ENCODE data around the gene TRPV2.
"Not testable (repeated sequence)": the region's sequence is repeated elsewhere in the genome, so short reads cannot be mapped to it uniquely, and the experiment has no call there.

The TRPV2 gene

DNA sequence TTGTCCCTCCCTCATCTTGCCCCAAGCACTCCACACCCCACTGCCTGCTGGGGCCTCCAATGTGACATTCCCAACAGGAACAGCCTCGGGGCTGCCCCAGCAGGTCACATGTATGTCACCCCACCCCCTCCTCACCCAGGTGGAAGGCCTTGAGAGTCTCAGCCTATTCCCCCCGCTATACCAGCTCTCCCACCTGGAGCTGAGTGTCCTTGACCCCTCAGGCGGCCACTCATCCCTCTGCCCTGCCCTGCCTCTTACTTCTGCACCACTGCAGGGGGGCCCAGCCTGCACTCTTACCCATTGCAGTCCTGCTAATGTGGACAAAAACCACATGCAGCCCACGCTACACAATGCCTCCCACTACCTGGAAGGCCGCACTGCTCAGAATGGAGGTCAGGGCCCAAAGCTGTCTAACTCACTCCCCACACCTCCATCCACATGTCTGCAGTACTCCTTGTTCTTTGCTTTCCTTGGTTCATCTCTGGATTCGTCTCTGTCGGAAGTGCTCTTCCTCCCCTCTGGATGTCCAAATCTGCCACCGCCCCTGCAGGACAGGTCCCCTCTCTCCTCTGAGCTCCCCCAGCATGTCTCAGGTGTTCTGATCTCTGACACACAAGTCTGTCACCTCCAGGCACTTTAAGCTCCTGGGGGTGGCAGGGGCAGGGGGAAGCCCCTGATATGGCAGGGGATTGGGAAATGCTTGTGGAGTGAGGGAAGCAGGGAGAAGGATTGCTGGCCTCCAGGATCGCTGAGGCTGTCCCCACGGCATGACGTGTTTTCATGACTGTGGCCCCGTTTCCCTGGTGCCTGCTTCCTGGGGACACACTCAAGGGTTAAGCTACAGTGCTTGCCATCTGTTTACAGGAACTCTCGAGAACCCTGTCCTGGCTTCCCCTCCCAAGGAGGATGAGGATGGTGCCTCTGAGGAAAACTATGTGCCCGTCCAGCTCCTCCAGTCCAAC, 20.8 kb downstream of the TRPV2 start:
- DNase-seq (ENCODE audit: low spot score) = no peak

- no peak for DNase-seq (ENCODE audit: low spot score)
Measured at GRCh38 chr17:16437083-16437482, 21.7 kb downstream of the TRPV2 start.

GRCh38 chr17:16438173-16438556, 22.8 kb downstream of the TRPV2 start:
- DNase-seq (ENCODE audit: low spot score) = no peak

- peak; percentile 100 for DNase-seq (ENCODE audit: low spot score)
Measured at GRCh38 chr17:16438557-16439302, 23.4 kb downstream of the TRPV2 start.

DNA sequence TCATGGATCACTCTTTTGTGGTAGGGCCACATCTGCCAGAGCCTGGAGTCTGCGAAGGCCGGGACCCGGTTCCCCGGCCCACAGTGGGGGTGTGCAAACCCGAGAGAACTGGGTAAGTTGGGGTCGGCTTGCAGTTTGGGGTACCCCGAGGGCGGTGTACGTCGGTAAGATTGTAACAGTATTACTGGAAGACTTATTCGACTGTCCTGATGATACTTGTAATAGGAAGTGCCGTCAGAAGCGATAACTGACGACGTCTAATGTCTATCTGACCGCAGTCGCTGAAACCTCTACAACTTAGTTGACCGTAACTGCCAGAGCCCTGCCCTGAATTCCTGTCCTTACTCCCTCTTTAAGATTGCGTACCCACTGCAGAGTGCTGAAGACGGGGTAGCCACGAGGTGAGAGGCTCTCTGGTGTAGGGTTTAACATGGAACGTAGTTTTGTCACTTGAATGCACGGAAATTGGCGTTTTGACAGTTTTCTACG, 24.0 kb downstream of the TRPV2 start:
- DNase-seq (ENCODE audit: low spot score) = no peak

DNA sequence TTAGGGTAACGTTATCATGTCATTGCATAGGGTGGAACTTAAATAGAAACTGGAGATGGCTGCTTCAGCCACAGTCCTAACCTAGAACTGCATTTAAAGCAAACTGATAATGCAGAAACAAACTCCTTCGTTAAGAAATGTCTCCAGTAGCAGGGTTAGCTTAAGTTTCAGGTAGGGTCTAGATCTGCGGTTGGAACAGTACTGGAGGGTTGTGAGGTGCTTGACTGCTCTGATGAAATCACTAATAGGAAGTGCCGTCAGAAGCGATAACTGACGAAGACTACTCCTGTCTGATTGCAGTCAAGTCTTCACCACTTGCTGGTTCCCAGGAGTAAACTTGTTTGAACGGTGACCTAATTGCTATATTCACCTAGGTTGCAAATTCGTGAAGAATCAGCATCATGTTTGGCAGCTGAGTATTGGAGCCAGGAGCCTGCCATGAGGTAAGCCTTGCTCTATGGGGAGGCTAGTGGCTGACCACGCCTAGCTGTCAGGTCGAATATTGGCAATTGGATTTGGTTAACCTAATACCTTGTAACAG, 24.5 kb downstream of the TRPV2 start:
- no peak for DNase-seq (ENCODE audit: low spot score)

DNA sequence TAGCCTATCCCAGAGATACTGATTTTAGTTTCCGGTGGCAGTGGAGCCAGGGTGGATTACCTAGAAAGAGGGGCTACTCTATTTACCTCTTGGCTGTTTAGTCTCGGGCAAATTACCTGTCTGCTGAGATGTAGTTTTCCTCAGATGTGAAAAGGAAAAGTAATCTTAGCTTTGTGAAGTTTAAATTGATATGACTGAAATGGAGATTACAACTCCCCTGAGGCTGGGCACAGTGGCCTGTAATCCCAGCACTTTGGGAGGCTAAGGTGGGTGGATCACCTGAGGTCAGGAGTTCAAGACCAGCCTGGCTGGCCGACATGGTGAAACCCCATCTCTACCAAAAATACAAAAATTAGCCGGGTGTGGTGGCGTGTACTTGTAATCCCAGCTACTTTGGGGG, 25.0 kb downstream of the TRPV2 start:
- DNase-seq (ENCODE audit: low spot score) = not testable (repeated sequence)

DNA sequence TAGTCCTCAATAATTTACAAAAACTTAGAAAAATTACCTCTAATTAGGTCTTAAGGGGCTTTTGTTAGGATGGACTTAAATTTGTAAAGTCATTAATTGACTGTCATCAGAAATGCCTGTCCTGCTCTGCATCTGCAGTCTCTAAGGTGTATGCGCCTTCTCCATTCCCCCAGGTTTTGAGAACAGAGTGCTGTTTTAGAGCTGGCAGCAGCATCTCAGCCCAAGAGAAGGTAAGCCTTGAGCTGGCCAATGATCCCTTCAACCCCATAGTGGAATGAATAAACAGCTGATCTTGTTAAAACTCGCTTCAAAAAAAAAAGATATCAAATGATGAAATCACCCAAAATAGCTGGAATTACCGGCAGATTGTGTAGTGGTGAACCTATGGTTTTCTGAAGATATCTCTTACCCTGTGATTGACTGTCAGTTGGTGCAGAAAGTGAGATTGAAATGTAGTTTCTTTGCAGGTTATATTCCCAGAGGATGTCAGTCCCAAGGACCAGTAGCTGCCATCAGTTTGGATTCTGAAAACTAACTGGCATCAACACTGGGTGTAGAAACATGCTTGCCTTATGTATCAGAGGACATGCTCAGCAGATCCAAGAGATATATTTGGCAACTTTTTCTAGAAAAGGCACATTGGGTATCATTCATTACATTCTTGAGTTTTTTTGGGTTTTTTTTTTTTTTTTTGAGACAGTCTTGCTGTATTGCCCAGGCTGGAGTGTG, 25.7 kb downstream of the TRPV2 start:
- no peak for DNase-seq (ENCODE audit: low spot score)

DNA sequence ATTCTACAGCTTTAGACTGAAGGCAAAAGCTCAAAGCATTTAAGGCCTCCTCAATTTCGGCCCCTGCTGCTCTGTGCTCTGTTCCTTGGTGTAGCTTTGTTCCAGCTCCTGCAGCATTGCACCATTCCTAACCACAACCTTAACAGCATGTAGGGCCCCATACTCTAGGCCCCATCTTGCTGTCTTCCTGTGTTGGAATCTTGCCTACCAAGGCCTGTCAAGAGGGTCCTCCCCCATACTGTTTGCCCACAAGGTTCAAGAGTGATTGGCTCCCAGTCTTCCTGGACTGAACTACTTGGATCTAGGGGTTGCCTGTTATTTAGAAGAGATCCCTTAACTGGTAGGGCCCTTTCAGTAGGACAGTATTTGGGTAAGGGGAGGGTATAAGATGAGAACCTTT, 26.8 kb downstream of the TRPV2 start:
- DNase-seq (ENCODE audit: low spot score) = no peak

DNA sequence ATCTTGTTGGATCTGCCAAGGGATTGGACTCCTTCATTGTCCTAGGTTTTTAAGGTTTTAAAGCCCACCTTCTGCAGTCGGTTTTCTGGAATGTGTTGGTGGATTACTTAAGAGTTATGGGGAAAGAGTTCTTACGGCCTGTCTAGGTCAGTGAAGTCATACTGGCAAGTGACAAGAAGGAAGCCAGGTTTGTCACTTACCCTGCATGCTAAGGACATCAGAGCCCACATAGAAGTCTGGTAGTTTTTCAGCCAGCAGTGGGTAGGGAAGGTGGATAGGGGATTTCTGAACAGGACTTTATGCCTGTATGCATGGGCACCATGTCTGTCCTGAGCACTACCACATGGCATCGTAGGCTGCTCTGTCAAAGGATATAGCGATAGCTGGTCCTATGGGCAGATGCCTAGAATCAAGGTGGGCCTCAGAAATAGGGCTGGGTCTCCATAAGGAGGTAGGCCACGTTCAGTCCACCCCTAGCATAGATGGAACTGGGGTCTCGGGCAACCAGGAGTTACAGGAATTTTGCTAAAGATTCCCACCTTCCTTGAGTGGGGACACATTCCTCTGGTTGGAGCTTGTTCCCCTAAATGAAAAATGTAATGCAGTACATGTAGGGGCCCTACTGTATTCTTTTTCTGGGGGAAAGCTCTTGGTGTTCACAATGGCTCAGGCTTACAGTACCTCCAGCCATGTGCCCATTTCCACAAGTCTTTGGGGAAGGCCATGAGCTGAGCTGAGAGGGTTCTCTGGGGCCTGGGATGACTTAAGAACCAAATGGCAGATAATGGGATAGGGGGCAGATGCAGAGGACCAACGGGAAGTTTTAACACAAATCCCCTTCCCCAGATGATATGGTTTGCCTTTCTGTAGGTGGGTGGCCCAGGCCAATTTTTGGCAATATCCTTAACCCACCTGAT, 27.5 kb downstream of the TRPV2 start:
- DNase-seq (ENCODE audit: low spot score) = no peak

DNA sequence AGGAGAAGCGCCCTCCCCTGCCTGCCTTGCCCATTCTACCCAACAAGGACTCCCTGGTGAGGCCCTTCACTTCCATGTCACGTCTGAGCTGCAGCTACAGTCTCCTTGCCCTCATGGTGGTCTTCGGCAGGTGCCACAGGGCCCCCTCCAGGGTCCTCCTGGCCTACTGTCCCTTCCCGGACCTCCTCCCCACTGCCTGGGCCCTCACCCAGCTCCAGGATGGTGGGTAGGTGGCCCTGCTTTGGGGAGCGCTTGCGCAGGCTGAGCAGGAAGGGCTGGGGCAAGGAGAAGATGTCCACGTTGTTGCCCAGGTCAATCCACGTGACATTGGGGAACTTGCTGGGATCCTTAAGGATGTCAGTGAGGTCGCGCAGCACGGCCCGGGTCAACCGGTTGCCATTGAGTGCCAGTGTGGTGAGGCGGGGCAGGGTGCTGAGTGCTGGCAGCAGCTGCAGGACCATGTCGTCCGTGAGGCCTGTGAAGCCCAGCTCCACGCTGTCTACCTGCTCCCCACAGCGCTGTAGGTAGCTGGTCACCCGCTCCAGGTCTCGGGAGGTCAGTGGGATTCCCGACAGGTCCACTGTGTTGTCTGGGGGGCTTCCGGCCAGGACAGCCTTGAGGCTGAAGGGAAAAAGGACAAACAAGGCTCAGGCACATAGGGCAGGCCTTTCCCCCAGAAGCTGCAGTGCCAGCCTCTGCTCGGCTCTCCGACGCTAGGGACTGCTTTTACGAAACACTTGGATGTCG, 28.3 kb downstream of the TRPV2 start:
- no peak for DNase-seq (ENCODE audit: low spot score)

DNA sequence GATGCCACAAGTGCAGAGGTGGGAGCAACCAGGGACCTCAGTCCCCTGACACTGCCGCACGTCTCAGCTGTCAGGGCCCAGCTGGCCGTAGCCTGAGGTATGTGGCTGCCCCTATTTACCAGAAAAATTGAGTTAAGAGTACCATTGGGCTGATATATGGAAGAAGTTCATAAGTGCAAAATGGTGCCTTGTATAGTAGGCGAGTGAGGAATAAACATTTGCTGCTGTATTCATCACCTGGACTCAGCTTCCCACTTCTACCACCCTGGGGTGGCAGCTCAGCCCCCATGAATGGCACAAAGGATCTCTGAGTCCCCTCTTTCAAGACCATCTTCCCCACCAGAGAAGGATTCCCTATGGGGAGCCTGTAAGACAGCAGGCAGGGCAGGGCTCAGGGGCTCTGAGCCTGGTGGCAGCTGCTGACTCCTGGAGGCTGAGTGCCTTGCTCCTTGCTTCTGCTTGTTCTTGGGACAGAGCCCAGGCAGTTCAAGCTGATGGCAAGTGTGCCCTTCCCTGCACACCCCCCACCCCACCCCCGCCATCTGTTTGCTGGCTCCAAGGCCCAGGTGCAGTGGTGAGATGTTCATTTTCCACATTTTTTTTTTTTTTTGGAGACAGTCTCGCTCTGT, 29.0 kb downstream of the TRPV2 start:
- no peak for DNase-seq (ENCODE audit: low spot score)

DNA sequence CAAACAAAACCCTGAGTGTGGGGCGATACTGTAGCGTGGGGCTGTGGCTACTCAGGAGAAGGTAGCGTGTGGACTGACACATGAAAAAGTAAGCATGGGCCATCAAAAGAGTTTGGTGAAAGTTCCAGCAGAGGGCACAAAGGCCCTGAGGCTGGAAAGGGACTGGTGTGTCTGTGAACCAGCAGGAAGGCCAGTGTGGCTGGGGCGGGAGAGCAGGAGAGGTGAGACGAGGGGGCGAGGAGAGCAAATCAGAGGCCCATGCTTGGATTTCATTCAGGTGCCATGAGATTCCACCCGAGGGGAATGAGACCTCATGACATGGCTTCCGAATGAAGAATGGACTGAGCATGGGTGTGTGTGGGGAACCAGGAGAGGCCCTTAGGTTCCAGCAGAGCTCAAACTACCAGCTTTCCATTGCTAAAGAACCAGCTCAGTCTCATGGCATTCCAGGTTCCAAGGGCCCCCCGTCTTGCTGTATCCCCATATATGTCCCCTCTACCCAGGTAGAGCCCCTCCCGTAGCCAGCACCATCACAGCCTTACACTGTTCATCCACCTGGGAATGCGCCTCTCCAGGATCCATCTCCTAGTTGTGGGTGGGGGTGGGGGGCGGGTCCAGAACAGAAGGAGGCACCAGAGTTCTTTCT, 31.1 kb downstream of the TRPV2 start:
- no peak for DNase-seq (ENCODE audit: low spot score)

GRCh38 chr17:16447676-16448075, 32.3 kb downstream of the TRPV2 start:
- no peak for DNase-seq (ENCODE audit: low spot score)

GRCh38 chr17:16448490-16448889, 33.1 kb downstream of the TRPV2 start:
- no peak for DNase-seq (ENCODE audit: low spot score)

DNA sequence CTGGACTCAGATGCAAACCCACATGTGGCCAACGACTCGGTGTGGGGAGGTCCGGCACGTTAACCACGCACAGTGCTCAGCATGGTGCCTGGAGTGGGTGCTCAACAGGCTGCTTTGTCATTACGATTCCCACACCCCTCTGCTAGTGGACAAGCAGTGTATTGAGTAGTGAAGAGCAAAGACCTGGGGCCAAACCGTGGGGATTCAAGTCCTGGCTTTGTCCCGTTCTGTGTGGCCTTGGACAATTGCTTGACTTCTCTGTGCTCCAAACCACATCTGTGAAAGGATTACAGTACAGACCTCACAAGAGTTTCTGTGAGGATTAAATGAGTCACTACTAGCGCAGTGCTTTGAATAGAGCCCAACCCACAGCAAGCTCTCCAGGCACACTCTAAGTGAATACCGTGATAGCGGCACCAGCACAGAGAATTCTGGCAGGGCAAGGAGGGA, 33.8 kb downstream of the TRPV2 start:
- DNase-seq (ENCODE audit: low spot score) = no peak

DNA sequence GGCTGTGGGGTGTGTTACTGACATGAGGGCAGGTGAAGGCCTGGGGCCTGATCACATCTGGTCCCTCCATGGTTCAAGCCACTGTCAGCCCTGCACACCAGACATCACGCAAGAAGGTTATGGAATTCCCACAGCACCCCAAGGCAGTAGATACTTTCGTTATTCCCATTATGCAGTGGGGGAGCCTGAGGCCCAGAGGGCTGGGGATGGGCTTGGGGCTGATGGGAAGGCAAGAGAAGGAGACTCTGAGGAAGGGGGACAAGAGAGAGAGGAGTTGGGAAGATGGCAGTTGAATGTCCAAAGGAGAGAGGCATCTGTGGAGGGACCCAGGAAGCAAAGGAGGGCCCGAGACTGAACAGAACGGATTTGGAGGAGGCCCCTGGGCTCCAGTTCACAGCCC, 34.7 kb downstream of the TRPV2 start:
- no peak for DNase-seq (ENCODE audit: low spot score)

GRCh38 chr17:16452268-16452667, 36.9 kb downstream of the TRPV2 start:
- DNase-seq (ENCODE audit: low spot score) = not testable (repeated sequence)

DNA sequence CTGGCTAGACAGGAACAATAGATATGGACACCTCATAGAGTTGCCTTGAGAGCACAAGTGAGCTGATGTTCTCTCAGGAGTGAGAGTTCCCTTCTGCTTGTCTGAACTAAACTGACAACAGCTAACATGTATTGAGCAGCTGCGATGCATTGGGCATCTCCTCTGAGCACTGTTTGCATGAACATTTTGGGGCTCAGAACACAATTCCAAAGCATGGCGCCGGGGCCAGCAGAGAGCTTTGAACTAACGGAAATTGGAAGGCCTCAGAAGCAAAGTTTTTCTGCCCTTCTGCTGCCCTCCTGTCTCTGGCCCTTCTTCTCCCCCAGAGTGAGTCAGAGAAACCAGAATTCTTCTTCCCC, 38.1 kb downstream of the TRPV2 start:
- no peak for DNase-seq (ENCODE audit: low spot score)

Data from ecto neural progenitor cell (in vitro differentiated cells).